Forelimb muscle (tissue), 1 donor: ENCODE results near the gene NTHL1. TPM values are rescaled to one million over a fixed set of nuclear protein-coding genes. Genes with fewer than 3 reads are reported as not detected.

ENCODE experiments used
- DNase-seq: peaks from one replicate; pipeline ENCODE4 v3.0.0-alpha.2; 2013; ENCODE audit warnings: low read depth
- polyA plus RNA-seq: library from polyadenylated mRNA; unstranded; fragments of 120-200 nt; gene quantifications from one replicate; pipeline ENCODE4 v1.2.1, GENCODE V29; 2013; ENCODE audit not compliant: insufficient read length

Gene NTHL1
- polyA plus RNA-seq, 1 donor: 11.2 TPM

- DNase-seq: no peak
Measured at GRCh38 chr16:2064368-2064945, 16.8 kb upstream of the NTHL1 start.

- DNase-seq: no peak
Measured at GRCh38 chr16:2063861-2064260, 16.2 kb upstream of the NTHL1 start.

GRCh38 chr16:2062801-2063200 is 15.2 kb upstream of the NTHL1 start:
- DNase-seq: no peak

GRCh38 chr16:2061526-2061925 is 13.9 kb upstream of the NTHL1 start:
- no peak for DNase-seq

GRCh38 chr16:2061023-2061422 is 13.4 kb upstream of the NTHL1 start:
- DNase-seq: no peak

- no peak for DNase-seq
Measured at GRCh38 chr16:2060346-2060745, 12.7 kb upstream of the NTHL1 start.

GRCh38 chr16:2058872-2059271 is 11.2 kb upstream of the NTHL1 start:
- no peak for DNase-seq

GRCh38 chr16:2058420-2058819 is 10.8 kb upstream of the NTHL1 start:
- no peak for DNase-seq

GRCh38 chr16:2057438-2057837 is 9.8 kb upstream of the NTHL1 start:
- DNase-seq: no peak

- DNase-seq: no peak
Measured at GRCh38 chr16:2056681-2057407, 9.2 kb upstream of the NTHL1 start.

- no peak for DNase-seq
Measured at GRCh38 chr16:2056077-2056476, 8.4 kb upstream of the NTHL1 start.

- DNase-seq: no peak
Measured at GRCh38 chr16:2054543-2055245, 7.1 kb upstream of the NTHL1 start.

GRCh38 chr16:2053897-2054296 is 6.3 kb upstream of the NTHL1 start:
- DNase-seq: no peak

- no peak for DNase-seq
Measured at GRCh38 chr16:2053211-2053610, 5.6 kb upstream of the NTHL1 start.

GRCh38 chr16:2048116-2048543 is 496 bp upstream of the NTHL1 start:
- no peak for DNase-seq

- DNase-seq: no peak
Measured at GRCh38 chr16:2046893-2047329, 723 bp downstream of the NTHL1 start.

- DNase-seq: no peak
Measured at GRCh38 chr16:2045965-2046892, 1.4 kb downstream of the NTHL1 start.

- no peak for DNase-seq
Measured at GRCh38 chr16:2044541-2044940, 3.1 kb downstream of the NTHL1 start.

GRCh38 chr16:2043667-2044451 is 3.8 kb downstream of the NTHL1 start:
- no peak for DNase-seq

GRCh38 chr16:2042986-2043666 is 4.5 kb downstream of the NTHL1 start:
- no peak for DNase-seq
